DMS153 treated with DMSO at 0.1 percent for 48 hours (cell line): ENCODE measurements around the gene PALS2.

Source experiments
- DNase-seq: peaks from one replicate; lab custom pipeline; 2025; ENCODE audit not compliant: unreplicated experiment; lab: John Stamatoyannopoulos, UW

PALS2 gene

GRCh38 chr7:24572997-24573553 is at the start of gene PALS2:
PALS2 (plus strand) TSS chr7:24573452; CDS start chr7:24623668, 50,216 bp downstream.
- peak; percentile 85 for DNase-seq

GRCh38 chr7:24531255-24531654 is 42.0 kb upstream of the PALS2 start:
- no peak for DNase-seq

- DNase-seq, result no peak
Measured at GRCh38 chr7:24536682-24537081, 36.6 kb upstream of the PALS2 start.

GRCh38 chr7:24540956-24541355 is 32.3 kb upstream of the PALS2 start:
- DNase-seq, result no peak

- no peak for DNase-seq
Measured at GRCh38 chr7:24545215-24545614, 28.0 kb upstream of the PALS2 start.

GRCh38 chr7:24548390-24548789 is 24.9 kb upstream of the PALS2 start:
- DNase-seq, result no peak

- DNase-seq, result no peak
Measured at GRCh38 chr7:24549991-24550390, 23.3 kb upstream of the PALS2 start.

- DNase-seq, result no peak
Measured at GRCh38 chr7:24555184-24555583, 18.1 kb upstream of the PALS2 start.

- DNase-seq, result no peak
Measured at GRCh38 chr7:24555719-24556118, 17.5 kb upstream of the PALS2 start.

GRCh38 chr7:24560772-24561171 is 12.5 kb upstream of the PALS2 start:
- no peak for DNase-seq

GRCh38 chr7:24566274-24566673 is 7.0 kb upstream of the PALS2 start:
- DNase-seq, result no peak

- DNase-seq, result no peak
Measured at GRCh38 chr7:24570983-24571382, 2.3 kb upstream of the PALS2 start.

GRCh38 chr7:24572016-24572392 is 1.2 kb upstream of the PALS2 start:
- no peak for DNase-seq

- DNase-seq, result no peak
Measured at GRCh38 chr7:24572393-24572996, 757 bp upstream of the PALS2 start.

GRCh38 chr7:24573554-24574338 is 494 bp downstream of the PALS2 start:
- DNase-seq, result no peak

GRCh38 chr7:24574386-24574785 is 1.1 kb downstream of the PALS2 start:
- no peak for DNase-seq

- DNase-seq, result no peak
Measured at GRCh38 chr7:24574950-24575349, 1.7 kb downstream of the PALS2 start.

GRCh38 chr7:24576171-24577025 is 3.1 kb downstream of the PALS2 start:
- peak; percentile 84 for DNase-seq

- no peak for DNase-seq
Measured at GRCh38 chr7:24578052-24578451, 4.8 kb downstream of the PALS2 start.

- peak; percentile 80 for DNase-seq
Measured at GRCh38 chr7:24580283-24580946, 7.2 kb downstream of the PALS2 start.

GRCh38 chr7:24582166-24582565 is 8.9 kb downstream of the PALS2 start:
- no peak for DNase-seq
